ENCODE results near the gene OGFOD1. TPM values are rescaled to one million over a fixed set of nuclear protein-coding genes. Genes with fewer than 3 reads are reported as not detected.
A peak's percentile ranks its signal among the peaks of the same experiment; 100 is the strongest.

Gene OGFOD1
- total and polyA plus RNA-seq, 2 donors (not counting 3 experiments of a cell fraction or from before 2014, with no cell fraction given): 26.6 to 54.8 TPM

GRCh38 chr16:56422896-56423441, 28.4 kb upstream of the OGFOD1 start:
- Histone ChIP-seq H3K4me1 (ENCODE audit: control insufficient read depth, extremely low read depth, insufficient read depth, low read length) (peaks cover 13% of the 10 kb centered on the region), H2AFZ (ENCODE audit: low read depth, low read length) (no peak overlapping the region), H3K27ac (ENCODE audit: insufficient read depth, low read depth, low read length) (no peak overlapping the region), H3K4me3 (replicated peaks in 1 of 3; ENCODE audit: insufficient read depth in 1 of 3, low read depth in 1 of 3, low read length in 3 of 3) (no peak overlapping the region), H3K79me2 (ENCODE audit: control insufficient read depth, insufficient read depth, low read length) (peaks cover 63% of the 10 kb centered on the region), H3K9me3 (replicated peaks; ENCODE audit: control insufficient read depth, insufficient read depth, low read length) (no peaks in the 10 kb centered on the region), H3K36me3 (ENCODE audit: control insufficient read depth in 2 of 2, extremely low read depth in 1 of 2, insufficient read depth in 2 of 2, low read length in 2 of 2) (no peaks in the 10 kb centered on the region), H3K9ac (replicated peaks; ENCODE audit: extremely low read depth, insufficient read depth, low read length) (no peak overlapping the region), H3K9me1 (replicated peaks; ENCODE audit: control insufficient read depth, extremely low read depth, insufficient read depth, low read length) (no peaks in the 10 kb centered on the region), H3K4me2 (ENCODE audit: insufficient read depth, low read length) (peak overlapping the region; percentile 97), H3K27me3 (ENCODE audit: control insufficient read depth in 2 of 2, insufficient read depth in 2 of 2, low read length in 2 of 2) (no peaks in the 10 kb centered on the region), H4K20me1 (replicated peaks; ENCODE audit: control insufficient read depth, extremely low read depth, insufficient read depth, low read length) (peaks cover 2% of the 10 kb centered on the region)
- intact Hi-C loops (cut with micrococcal nuclease) (no loop called here), dilution Hi-C loops (cut with MboI; ENCODE audit: extremely low pct_ligation_motif_present, low sequenced_read_pairs) (no loop called here)
- FAIRE-seq (no peak), DNase-seq (ENCODE audit: low read depth, low spot score) (no peak)
- CTCF ChIA-PET: no interaction called here
- POLR2A ChIA-PET: no interaction called here
- TSS peak; percentile 37 for BruUV-seq (replicated peaks)
- no peak for TF ChIP-seq JUN (IDR thresholded peaks at IDR 0.05; ENCODE audit: borderline replicate concordance, insufficient read depth, insufficient read length, low read depth)
- no peak for TF ChIP-seq MYC (IDR thresholded peaks at IDR 0.05; ENCODE audit: low read depth, low read length)

- peak; percentile 34 for DNase-seq (ENCODE audit: low read depth, low spot score)
- Histone ChIP-seq H3K9me1 (replicated peaks; ENCODE audit: control insufficient read depth, extremely low read depth, insufficient read depth, low read length) (no peaks in the 10 kb centered on the region), H4K20me1 (replicated peaks; ENCODE audit: control insufficient read depth, extremely low read depth, insufficient read depth, low read length) (peaks cover 2% of the 10 kb centered on the region), H3K4me3 (replicated peaks in 1 of 3; ENCODE audit: insufficient read depth in 1 of 3, low read depth in 1 of 3, low read length in 3 of 3) (peak overlapping the region; percentile 54 to 87 (median 68)), H3K9ac (replicated peaks; ENCODE audit: extremely low read depth, insufficient read depth, low read length) (peak overlapping the region; percentile 75), H3K79me2 (ENCODE audit: control insufficient read depth, insufficient read depth, low read length) (peaks cover 56% of the 10 kb centered on the region), H3K27ac (ENCODE audit: insufficient read depth, low read depth, low read length) (no peak overlapping the region), H3K9me3 (replicated peaks; ENCODE audit: control insufficient read depth, insufficient read depth, low read length) (no peaks in the 10 kb centered on the region), H3K4me2 (ENCODE audit: insufficient read depth, low read length) (peak overlapping the region; percentile 97), H3K4me1 (ENCODE audit: control insufficient read depth, extremely low read depth, insufficient read depth, low read length) (peaks cover 13% of the 10 kb centered on the region), H3K36me3 (ENCODE audit: control insufficient read depth in 2 of 2, extremely low read depth in 1 of 2, insufficient read depth in 2 of 2, low read length in 2 of 2) (no peaks in the 10 kb centered on the region), H2AFZ (ENCODE audit: low read depth, low read length) (peak overlapping the region; percentile 52), H3K27me3 (ENCODE audit: control insufficient read depth in 2 of 2, insufficient read depth in 2 of 2, low read length in 2 of 2) (no peaks in the 10 kb centered on the region)
- ChIA-PET POLR2A (no interaction called here), CTCF (interaction anchor here (1.2 kb wide), 1 partner anchor 278 kb away, joined by 4 read pairs; no protein-coding TSS in a partner anchor)
- FAIRE-seq: peak; percentile 90
- dilution Hi-C loops (cut with MboI; ENCODE audit: extremely low pct_ligation_motif_present, low sequenced_read_pairs) (no loop called here), intact Hi-C loops (cut with micrococcal nuclease) (no loop called here)
- peak; percentile 68 for TF ChIP-seq GATA2 (IDR thresholded peaks at IDR 0.05; ENCODE audit: insufficient read depth, insufficient read length, low read depth, low read length)
- TF ChIP-seq POLR2AphosphoS5 (IDR thresholded peaks at IDR 0.05; ENCODE audit: insufficient read depth, low read depth, low read length): no peak
- TF ChIP-seq, protein P1, sequence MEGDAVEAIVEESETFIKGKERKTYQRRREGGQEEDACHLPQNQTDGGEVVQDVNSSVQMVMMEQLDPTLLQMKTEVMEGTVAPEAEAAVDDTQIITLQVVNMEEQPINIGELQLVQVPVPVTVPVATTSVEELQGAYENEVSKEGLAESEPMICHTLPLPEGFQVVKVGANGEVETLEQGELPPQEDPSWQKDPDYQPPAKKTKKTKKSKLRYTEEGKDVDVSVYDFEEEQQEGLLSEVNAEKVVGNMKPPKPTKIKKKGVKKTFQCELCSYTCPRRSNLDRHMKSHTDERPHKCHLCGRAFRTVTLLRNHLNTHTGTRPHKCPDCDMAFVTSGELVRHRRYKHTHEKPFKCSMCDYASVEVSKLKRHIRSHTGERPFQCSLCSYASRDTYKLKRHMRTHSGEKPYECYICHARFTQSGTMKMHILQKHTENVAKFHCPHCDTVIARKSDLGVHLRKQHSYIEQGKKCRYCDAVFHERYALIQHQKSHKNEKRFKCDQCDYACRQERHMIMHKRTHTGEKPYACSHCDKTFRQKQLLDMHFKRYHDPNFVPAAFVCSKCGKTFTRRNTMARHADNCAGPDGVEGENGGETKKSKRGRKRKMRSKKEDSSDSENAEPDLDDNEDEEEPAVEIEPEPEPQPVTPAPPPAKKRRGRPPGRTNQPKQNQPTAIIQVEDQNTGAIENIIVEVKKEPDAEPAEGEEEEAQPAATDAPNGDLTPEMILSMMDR (IDR thresholded peaks at IDR 0.05; ENCODE audit: extremely low read depth in 1 of 2, insufficient read depth in 1 of 2, low read depth in 1 of 2, low read length in 2 of 2): no peak
- BruUV-seq (replicated peaks): no TSS peak
Measured at GRCh38 chr16:56423584-56424403, 27.6 kb upstream of the OGFOD1 start.

All from endothelial cell of umbilical vein (primary cell).